ENCODE data around the gene FAM120C.

DNA sequence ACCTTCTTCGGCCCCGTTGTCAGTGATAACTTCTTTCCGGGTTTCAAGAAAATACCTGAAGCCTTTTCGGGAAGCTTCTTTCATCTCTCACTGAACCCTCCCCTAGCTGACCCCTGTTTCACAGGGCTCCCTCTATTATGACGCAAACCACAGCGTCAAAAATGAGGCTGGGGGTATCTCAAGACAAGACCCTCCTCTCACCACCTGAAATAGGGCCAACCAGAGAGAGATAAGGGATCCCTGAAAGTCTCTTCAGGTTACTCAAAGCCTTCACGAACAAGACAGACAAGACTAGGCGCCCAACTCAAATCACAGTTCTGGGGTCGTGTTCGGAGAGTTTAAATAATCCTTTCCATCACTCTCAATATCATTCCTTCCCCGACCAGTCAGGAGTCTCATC is 140.0 kb downstream of the FAM120C start:
- TF ChIP-seq, protein P1, sequence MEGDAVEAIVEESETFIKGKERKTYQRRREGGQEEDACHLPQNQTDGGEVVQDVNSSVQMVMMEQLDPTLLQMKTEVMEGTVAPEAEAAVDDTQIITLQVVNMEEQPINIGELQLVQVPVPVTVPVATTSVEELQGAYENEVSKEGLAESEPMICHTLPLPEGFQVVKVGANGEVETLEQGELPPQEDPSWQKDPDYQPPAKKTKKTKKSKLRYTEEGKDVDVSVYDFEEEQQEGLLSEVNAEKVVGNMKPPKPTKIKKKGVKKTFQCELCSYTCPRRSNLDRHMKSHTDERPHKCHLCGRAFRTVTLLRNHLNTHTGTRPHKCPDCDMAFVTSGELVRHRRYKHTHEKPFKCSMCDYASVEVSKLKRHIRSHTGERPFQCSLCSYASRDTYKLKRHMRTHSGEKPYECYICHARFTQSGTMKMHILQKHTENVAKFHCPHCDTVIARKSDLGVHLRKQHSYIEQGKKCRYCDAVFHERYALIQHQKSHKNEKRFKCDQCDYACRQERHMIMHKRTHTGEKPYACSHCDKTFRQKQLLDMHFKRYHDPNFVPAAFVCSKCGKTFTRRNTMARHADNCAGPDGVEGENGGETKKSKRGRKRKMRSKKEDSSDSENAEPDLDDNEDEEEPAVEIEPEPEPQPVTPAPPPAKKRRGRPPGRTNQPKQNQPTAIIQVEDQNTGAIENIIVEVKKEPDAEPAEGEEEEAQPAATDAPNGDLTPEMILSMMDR (IDR thresholded peaks at IDR 0.05) = peak in 1 of 4 experiments; percentile 13
- no peak for TF ChIP-seq POLR2AphosphoS5 (IDR thresholded peaks at IDR 0.05)
